Endodermal cell (in vitro differentiated cells): ENCODE results near the gene LRRC47. TPM values are rescaled to one million over a fixed set of nuclear protein-coding genes. Genes with fewer than 3 reads are reported as not detected.
A peak's percentile ranks its signal among the peaks of the same experiment; 100 is the strongest.

Experiments
- DNase-seq: peaks from one replicate; pipeline ENCODE4 v3.0.0-alpha.2; 2017
- H3K27ac ChIP-seq: 2 replicates; pipeline ENCODE4 v1.5.1; 2013; ENCODE audit warnings: mild to moderate bottlenecking, low read depth, low read length, moderate library complexity
- H3K27me3 ChIP-seq: 2 replicates; pipeline ENCODE4 v1.6.1; 2013; ENCODE audit warnings: mild to moderate bottlenecking, low read length, moderate library complexity; ENCODE audit not compliant: insufficient read depth, control insufficient read depth, poor library complexity, severe bottlenecking
- H3K36me3 ChIP-seq: 2 replicates; pipeline ENCODE4 v1.7.0; 2013; ENCODE audit warnings: mild to moderate bottlenecking, low read length, moderate library complexity; ENCODE audit not compliant: control insufficient read depth, insufficient read depth
- H3K4me1 ChIP-seq: one replicate; pipeline ENCODE4 v1.7.0; 2013; ENCODE audit warnings: low read length; ENCODE audit not compliant: control insufficient read depth, insufficient read depth
- H3K4me3 ChIP-seq: 2 replicates; pipeline ENCODE4 v1.5.1; 2013; ENCODE audit warnings: mild to moderate bottlenecking, low read length, moderate library complexity
- H3K9ac ChIP-seq: 2 replicates; pipeline ENCODE4 v1.6.1; 2013; ENCODE audit warnings: mild to moderate bottlenecking, low read length, moderate library complexity; ENCODE audit not compliant: poor library complexity, severe bottlenecking; ENCODE audit errors: extremely low read depth
- H3K9me3 ChIP-seq: 2 replicates; pipeline ENCODE4 v1.6.1; 2013; ENCODE audit warnings: mild to moderate bottlenecking, low read length, moderate library complexity; ENCODE audit not compliant: control insufficient read depth
- H3K27ac Mint-ChIP-seq: 2 replicates; pipeline ENCODE4 v1.8.0; 2020; ENCODE audit warnings: mixed read lengths
- H3K27me3 Mint-ChIP-seq: 2 replicates; pipeline ENCODE4 v1.8.0; 2021; ENCODE audit warnings: mild to moderate bottlenecking, mixed read lengths; ENCODE audit not compliant: insufficient read depth
- H3K36me3 Mint-ChIP-seq: 2 replicates; pipeline ENCODE4 v1.8.0; 2020; ENCODE audit warnings: low read depth, mixed read lengths
- H3K4me1 Mint-ChIP-seq: 2 replicates; pipeline ENCODE4 v1.8.0; 2020; ENCODE audit warnings: mixed read lengths
- H3K4me3 Mint-ChIP-seq: 2 replicates; pipeline ENCODE4 v1.8.0; 2020; ENCODE audit warnings: mild to moderate bottlenecking, moderate library complexity, mixed read lengths
- H3K9me3 Mint-ChIP-seq: 2 replicates; pipeline ENCODE4 v1.8.0; 2020; ENCODE audit warnings: mild to moderate bottlenecking, mixed read lengths
- CTCF ChIP-seq: fragments of 200-600 bp; sonication (generic); conservative IDR thresholded peaks from 2 replicates; pipeline ENCODE4 v1.5.0; 2021; ENCODE audit warnings: antibody characterized with exemption, mild to moderate bottlenecking
- WGBS, 2 experiments: methylation state at CpG; one replicate each; pipeline versions ENCODE4 v1.1.5 to v1.1.7; 2013; ENCODE audit warnings: missing lambda C conversion rate in 2 of 2, mixed read lengths in 1 of 2; ENCODE audit not compliant: insufficient coverage in 1 of 2, insufficient read length in 1 of 2; 5-methylcytosine and 5-hydroxymethylcytosine counted together
- total RNA-seq, 2 donors: library from RNA; stranded (reverse); fragmentation: NEBNext Ultra II Directional in 1 of 2; extraction: Animal tissue kit (Norgen Biotek cat#: 25700) in 1 of 2; gene quantifications; 2 replicates in 1 of 2; 3 replicates in 1 of 2; pipeline ENCODE4 v1.2.1, GENCODE V29; 2021

The LRRC47 gene
- total RNA-seq, 2 donors from 2014 or later, result 49.9 to 59.7 TPM

GRCh38 chr1:3787745-3788605 lies 8.3 kb downstream of the LRRC47 start:
- WGBS, 2 experiments, result 94 to 97% methylated on average over 22 to 26 of the region's 26 CpGs
- no peaks in the 10 kb centered on the region for H3K27me3 Mint-ChIP-seq

GRCh38 chr1:3787349-3787715 lies 9.0 kb downstream of the LRRC47 start:
- peaks cover 3% of the 10 kb centered on the region for H3K4me1 Mint-ChIP-seq
- no peak for DNase-seq

More at GRCh38 chr1:3787745-3788605, 8.3 kb downstream of the LRRC47 start:
- Mint-ChIP-seq H3K4me3 (no peak overlapping the region), H3K36me3 (peaks cover 63% of the 10 kb centered on the region), H3K27ac (peak overlapping the region; percentile 44), H3K9me3 (no peaks in the 10 kb centered on the region), H3K4me1 (peaks cover 3% of the 10 kb centered on the region)
- Histone ChIP-seq H3K4me1 (no peaks in the 10 kb centered on the region), H3K9ac (no peak overlapping the region), H3K27me3 (no peaks in the 10 kb centered on the region), H3K4me3 (no peak overlapping the region), H3K27ac (no peak overlapping the region), H3K36me3 (peaks cover 40% of the 10 kb centered on the region), H3K9me3 (no peaks in the 10 kb centered on the region)
- TF ChIP-seq CTCF, result no peak
- DNase-seq, result no peak

More at GRCh38 chr1:3787349-3787715, 9.0 kb downstream of the LRRC47 start:
- WGBS, 2 experiments, result 93 to 100% methylated on average over 4 to 10 of the region's 10 CpGs
- Histone ChIP-seq H3K4me1 (no peaks in the 10 kb centered on the region), H3K36me3 (peaks cover 47% of the 10 kb centered on the region), H3K27ac (no peak overlapping the region), H3K4me3 (no peak overlapping the region), H3K27me3 (no peaks in the 10 kb centered on the region), H3K9ac (no peak overlapping the region), H3K9me3 (no peaks in the 10 kb centered on the region)
- peaks cover 64% of the 10 kb centered on the region for H3K36me3 Mint-ChIP-seq
- no peak overlapping the region for H3K4me3 Mint-ChIP-seq
- no peaks in the 10 kb centered on the region for H3K9me3 Mint-ChIP-seq
- H3K27ac Mint-ChIP-seq, result peak overlapping the region; percentile 52
- TF ChIP-seq CTCF, result no peak
- H3K27me3 Mint-ChIP-seq, result no peaks in the 10 kb centered on the region
